ENCODE measurements around the gene TIMM22. TPM values are rescaled to one million over a fixed set of nuclear protein-coding genes. Genes with fewer than 3 reads are reported as not detected.
A peak's percentile ranks its signal among the peaks of the same experiment; 100 is the strongest.

The TIMM22 gene
- total RNA-seq (2021) (11.5 and 11.6 TPM in 2 replicates), Bru-seq, nascent RNA (percentile 80 among the genes with signal in this experiment), BruChase-seq, experiment 1, labeled RNA remaining after a 2-hour chase (percentile 78 among the genes with signal in this experiment), BruChase-seq, experiment 2, labeled RNA remaining after a 6-hour chase (percentile 85 among the genes with signal in this experiment)
- long read RNA-seq, transcript TIMM22-201 (4 exons, 3,194 nt), result major isoform, 98 of 106 reads
- long read RNA-seq, partial matches to known transcripts, result 7 of 106 reads
- long read RNA-seq, other reads (novel, unspliced or antisense), result 1 of 106 reads

DNA sequence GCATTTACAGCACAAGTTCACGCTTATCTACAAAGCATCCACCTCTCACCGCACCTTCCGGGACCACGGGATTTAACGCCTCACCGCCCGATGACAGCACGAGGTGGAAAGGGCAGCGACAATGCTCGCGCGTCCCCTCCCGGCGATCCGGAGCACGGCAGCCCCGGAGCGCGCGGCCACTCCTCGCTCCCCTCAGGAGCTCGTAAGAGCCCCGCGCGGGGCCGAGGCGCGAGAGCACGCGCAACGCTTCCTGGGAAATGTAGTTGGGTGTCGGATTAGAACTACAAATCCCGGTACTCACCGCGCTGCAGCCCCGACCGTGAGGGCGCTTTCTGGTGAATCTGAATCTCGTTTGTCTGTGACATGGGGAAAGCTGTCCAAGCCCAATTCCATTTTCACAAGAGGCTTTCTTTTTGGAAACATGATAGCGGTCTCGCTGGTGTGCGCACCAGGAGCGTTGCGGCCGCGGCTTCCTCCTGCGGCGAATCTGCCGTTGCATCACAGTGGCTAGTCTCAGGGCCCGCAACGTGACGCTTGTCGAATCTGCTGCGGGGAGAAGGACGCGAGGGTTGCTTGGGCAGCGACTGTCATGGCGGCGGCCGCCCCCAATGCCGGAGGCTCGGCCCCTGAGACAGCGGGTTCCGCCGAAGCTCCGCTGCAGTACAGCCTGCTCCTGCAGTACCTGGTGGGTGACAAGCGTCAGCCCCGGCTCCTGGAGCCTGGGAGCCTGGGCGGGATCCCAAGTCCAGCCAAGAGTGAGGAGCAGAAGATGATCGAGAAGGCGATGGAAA is at the start of gene TIMM22:
TIMM22 (plus strand) TSS at position 576 of the 791 bp plus-strand sequence; CDS start at position 590, 14 bp downstream.
- Histone ChIP-seq H3K4me1 (replicated peaks; ENCODE audit: insufficient read depth) (peaks cover 14% of the 10 kb centered on the region), H3K4me2 (peak within 1 kb of the TSS; percentile 92), H3F3A (ENCODE audit: insufficient read depth, low read depth) (peaks cover 12% of the 10 kb centered on the region), H3K4me3 (peak within 1 kb of the TSS; percentile 86), H3K79me2 (ENCODE audit: low read depth) (peaks cover 20% of the 10 kb centered on the region), H3K27me3 (ENCODE audit: insufficient read depth, low read depth) (no peaks in the 10 kb centered on the region), H3K9me3 (ENCODE audit: insufficient read depth, low read depth) (no peaks in the 10 kb centered on the region), H2AFZ (peak within 1 kb of the TSS; percentile 90), H3K9me2 (ENCODE audit: insufficient read depth) (no peaks in the 10 kb centered on the region), H3K36me3 (ENCODE audit: low read depth) (peaks cover 18% of the 10 kb centered on the region; the same call in 1 of the 2 replicates), H3K27ac (peak within 1 kb of the TSS; percentile 63), H4K20me1 (ENCODE audit: insufficient read depth) (peaks cover 26% of the 10 kb centered on the region)
- intact Hi-C loops (cut with micrococcal nuclease; ENCODE audit: unreplicated experiment), result loop anchor here (1.0 to 10.0 kb wide), 4 partner anchors 214 to 612 kb away; partner anchors contain the start of genes GLOD4, MRM3 and VPS53
- DNase-seq, result peak; percentile 94 to 97
- BruUV-seq (replicated peaks), result no TSS peak
- CTCF ChIA-PET, result interaction anchor here (0.6 to 1.4 kb wide), 12 partner anchors 16 to 585 kb away, joined by 3 to 11 read pairs (median 4); partner anchors contain the start of genes GLOD4, MRM3 and VPS53
- TF ChIP-seq, protein P1, sequence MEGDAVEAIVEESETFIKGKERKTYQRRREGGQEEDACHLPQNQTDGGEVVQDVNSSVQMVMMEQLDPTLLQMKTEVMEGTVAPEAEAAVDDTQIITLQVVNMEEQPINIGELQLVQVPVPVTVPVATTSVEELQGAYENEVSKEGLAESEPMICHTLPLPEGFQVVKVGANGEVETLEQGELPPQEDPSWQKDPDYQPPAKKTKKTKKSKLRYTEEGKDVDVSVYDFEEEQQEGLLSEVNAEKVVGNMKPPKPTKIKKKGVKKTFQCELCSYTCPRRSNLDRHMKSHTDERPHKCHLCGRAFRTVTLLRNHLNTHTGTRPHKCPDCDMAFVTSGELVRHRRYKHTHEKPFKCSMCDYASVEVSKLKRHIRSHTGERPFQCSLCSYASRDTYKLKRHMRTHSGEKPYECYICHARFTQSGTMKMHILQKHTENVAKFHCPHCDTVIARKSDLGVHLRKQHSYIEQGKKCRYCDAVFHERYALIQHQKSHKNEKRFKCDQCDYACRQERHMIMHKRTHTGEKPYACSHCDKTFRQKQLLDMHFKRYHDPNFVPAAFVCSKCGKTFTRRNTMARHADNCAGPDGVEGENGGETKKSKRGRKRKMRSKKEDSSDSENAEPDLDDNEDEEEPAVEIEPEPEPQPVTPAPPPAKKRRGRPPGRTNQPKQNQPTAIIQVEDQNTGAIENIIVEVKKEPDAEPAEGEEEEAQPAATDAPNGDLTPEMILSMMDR (conservative IDR thresholded peaks at IDR 0.05), result peak; percentile 96
- TF ChIP-seq EZH2 (IDR thresholded peaks at IDR 0.05; ENCODE audit: low read depth), result no peak
- POLR2A ChIA-PET (ENCODE audit: unreplicated experiment), result interaction anchor here (0.5 to 0.6 kb wide), 2 partner anchors 215 to 366 kb away, joined by 3 to 8 read pairs; partner anchors contain the start of genes GLOD4 and MRM3

DNA sequence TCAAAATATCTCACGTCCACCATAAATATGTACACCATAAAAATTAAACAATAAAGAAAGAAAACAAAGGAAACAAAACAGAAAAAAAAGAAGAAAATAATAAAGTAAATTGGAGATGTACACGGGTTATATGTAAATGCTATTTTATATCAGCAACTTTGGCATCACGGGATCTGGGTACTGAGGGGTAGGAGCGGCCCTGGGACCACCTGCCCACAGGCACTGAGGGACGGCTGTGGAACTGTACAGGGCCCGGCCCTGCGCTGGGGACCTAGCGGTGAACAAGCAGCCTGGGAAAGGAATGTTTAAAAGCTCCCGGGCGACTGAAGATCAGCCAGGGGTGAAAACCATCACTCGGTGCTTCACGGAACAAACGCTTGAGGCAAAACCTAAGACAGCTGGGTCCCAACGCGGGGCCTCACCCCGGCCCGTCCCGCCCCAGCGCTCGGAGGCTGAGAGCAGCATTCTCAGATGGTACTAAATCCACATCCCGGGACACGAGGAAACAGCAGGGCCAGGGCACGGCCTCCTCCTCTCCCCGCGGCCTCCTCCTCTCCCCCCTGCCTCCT is 48.6 kb upstream of the TIMM22 start:
- no peak for DNase-seq
- Histone ChIP-seq H3K4me1 (replicated peaks; ENCODE audit: insufficient read depth) (peaks cover 16% of the 10 kb centered on the region), H3K27me3 (ENCODE audit: insufficient read depth, low read depth) (no peaks in the 10 kb centered on the region), H4K20me1 (ENCODE audit: insufficient read depth) (peaks cover 10% of the 10 kb centered on the region; the same call in 1 of the 2 replicates), H3K27ac (no peak overlapping the region), H2AFZ (no peak overlapping the region), H3K36me3 (ENCODE audit: low read depth) (no peaks in the 10 kb centered on the region), H3K9me3 (ENCODE audit: insufficient read depth, low read depth) (no peaks in the 10 kb centered on the region), H3K79me2 (ENCODE audit: low read depth) (no peaks in the 10 kb centered on the region), H3F3A (ENCODE audit: insufficient read depth, low read depth) (peaks cover 19% of the 10 kb centered on the region), H3K4me3 (no peak overlapping the region), H3K9me2 (ENCODE audit: insufficient read depth) (no peaks in the 10 kb centered on the region), H3K4me2 (no peak overlapping the region)
- no TSS peak for BruUV-seq (replicated peaks)
- TF ChIP-seq, protein P1 (conservative IDR thresholded peaks at IDR 0.05), result no peak
- no peak for TF ChIP-seq EZH2 (IDR thresholded peaks at IDR 0.05; ENCODE audit: low read depth)
- intact Hi-C loops (cut with micrococcal nuclease; ENCODE audit: unreplicated experiment), result no loop called here
- ChIA-PET CTCF (no interaction called here), POLR2A (ENCODE audit: unreplicated experiment) (no interaction called here)

Data from PC-9 (cell line).